Measurements from ENCODE around the gene GIPC2. TPM values are rescaled to one million over a fixed set of nuclear protein-coding genes. Genes with fewer than 3 reads are reported as not detected.

Gene GIPC2
- total and polyA plus RNA-seq, 2 donors (not counting 3 experiments of a cell fraction or from before 2014, with no cell fraction given), result 2.8 to 9.6 TPM

DNA sequence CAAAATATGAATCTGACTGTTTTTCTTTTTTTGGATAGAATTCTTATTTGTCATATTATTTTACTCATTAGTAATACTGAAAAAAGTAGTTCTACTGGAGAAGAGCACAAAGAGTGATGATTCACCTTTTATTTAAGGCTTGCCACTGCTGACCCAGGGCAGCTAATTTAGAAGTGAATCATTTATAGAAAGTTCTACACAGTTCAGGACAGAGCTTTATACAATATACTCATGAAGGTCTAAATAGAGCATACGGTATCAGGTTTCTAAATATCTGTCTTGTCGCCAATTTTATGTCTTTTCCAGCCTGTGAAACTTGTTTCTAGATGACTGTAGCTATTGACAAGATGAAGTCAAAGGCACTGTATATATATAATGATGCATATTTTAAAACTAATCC is 25.0 kb downstream of the GIPC2 start:
- peak overlapping the region; percentile 48 for H3K27ac ChIP-seq (ENCODE audit: insufficient read depth, low read depth, low read length)
- no peak overlapping the region for H3K9ac ChIP-seq (replicated peaks; ENCODE audit: extremely low read depth, insufficient read depth, low read length)
- H3K4me1 ChIP-seq (ENCODE audit: control insufficient read depth, extremely low read depth, insufficient read depth, low read length), result peaks cover 54% of the 10 kb centered on the region
- TF ChIP-seq, protein P1, sequence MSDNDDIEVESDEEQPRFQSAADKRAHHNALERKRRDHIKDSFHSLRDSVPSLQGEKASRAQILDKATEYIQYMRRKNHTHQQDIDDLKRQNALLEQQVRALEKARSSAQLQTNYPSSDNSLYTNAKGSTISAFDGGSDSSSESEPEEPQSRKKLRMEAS (IDR thresholded peaks at IDR 0.05; ENCODE audit: insufficient read depth, insufficient read length), result no peak
- peak; percentile 77 for TF ChIP-seq JUN (IDR thresholded peaks at IDR 0.05; ENCODE audit: borderline replicate concordance, insufficient read depth, insufficient read length, low read depth)
- peak; percentile 93 for TF ChIP-seq FOS (IDR thresholded peaks at IDR 0.05; ENCODE audit: borderline replicate concordance, insufficient read depth, low read length)
- no peak for TF ChIP-seq MYC (IDR thresholded peaks at IDR 0.05; ENCODE audit: low read depth, low read length)
- no peak for TF ChIP-seq GATA2 (IDR thresholded peaks at IDR 0.05; ENCODE audit: insufficient read depth, insufficient read length, low read depth, low read length)
- dilution Hi-C loops (cut with MboI; ENCODE audit: extremely low pct_ligation_motif_present, low sequenced_read_pairs), result no loop called here
- no peaks in the 10 kb centered on the region for H3K27me3 ChIP-seq (ENCODE audit: control insufficient read depth in 2 of 2, insufficient read depth in 2 of 2, low read length in 2 of 2)
- peak overlapping the region; percentile 72 for H3K4me2 ChIP-seq (ENCODE audit: insufficient read depth, low read length)
- POLR2A ChIA-PET, result interaction anchor here (1.1 to 6.2 kb wide), 2 partner anchors 23 to 66 kb away, joined by 3 to 30 read pairs; partner anchors contain the start of gene DNAJB4
- H3K4me3 ChIP-seq (replicated peaks in 1 of 3; ENCODE audit: insufficient read depth in 1 of 3, low read depth in 1 of 3, low read length in 3 of 3), result no peak overlapping the region
- no peaks in the 10 kb centered on the region for H3K36me3 ChIP-seq (ENCODE audit: control insufficient read depth in 2 of 2, extremely low read depth in 1 of 2, insufficient read depth in 2 of 2, low read length in 2 of 2)
- DNase-seq (ENCODE audit: low read depth, low spot score) (peak; percentile 87), FAIRE-seq (peak; percentile 82)
- no peaks in the 10 kb centered on the region for H4K20me1 ChIP-seq (replicated peaks; ENCODE audit: control insufficient read depth, extremely low read depth, insufficient read depth, low read length)
- H2AFZ ChIP-seq (ENCODE audit: low read depth, low read length), result no peak overlapping the region
- H3K9me1 ChIP-seq (replicated peaks; ENCODE audit: control insufficient read depth, extremely low read depth, insufficient read depth, low read length), result no peaks in the 10 kb centered on the region
- BruUV-seq (replicated peaks), result no TSS peak
- CTCF ChIA-PET, result interaction anchor here (0.7 to 1.5 kb wide), 9 partner anchors 10 to 44 kb away, joined by 3 to 7 read pairs (median 4); no protein-coding TSS in a partner anchor
- intact Hi-C loops (cut with micrococcal nuclease), result no loop called here
- H3K9me3 ChIP-seq (replicated peaks; ENCODE audit: control insufficient read depth, insufficient read depth, low read length), result no peaks in the 10 kb centered on the region
- H3K79me2 ChIP-seq (ENCODE audit: control insufficient read depth, insufficient read depth, low read length), result no peaks in the 10 kb centered on the region

DNA sequence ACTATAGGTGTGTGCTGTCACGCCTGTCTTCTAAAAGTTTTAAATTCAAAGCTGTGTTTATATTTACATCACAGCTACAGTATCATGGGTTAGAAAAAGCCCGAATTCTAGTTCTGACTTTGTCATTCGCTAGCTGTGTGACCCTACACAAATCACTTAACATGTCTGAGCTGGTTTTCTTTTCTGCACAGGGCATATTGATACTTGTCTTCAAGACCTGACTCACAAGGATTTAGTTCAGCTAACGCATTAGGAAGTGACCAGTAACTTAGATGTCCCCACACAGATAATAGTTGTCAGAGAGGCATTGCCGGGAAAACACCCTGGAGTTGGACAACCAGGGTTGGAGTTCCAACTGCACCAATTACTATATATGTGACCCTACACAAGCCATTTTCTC is 25.9 kb downstream of the GIPC2 start:
- intact Hi-C loops (cut with micrococcal nuclease), result no loop called here

More for the DNA sequence above, 25.9 kb downstream of the GIPC2 start:
- no peak overlapping the region for H2AFZ ChIP-seq (ENCODE audit: low read depth, low read length)
- H4K20me1 ChIP-seq (replicated peaks; ENCODE audit: control insufficient read depth, extremely low read depth, insufficient read depth, low read length), result no peaks in the 10 kb centered on the region
- no peak overlapping the region for H3K4me3 ChIP-seq (replicated peaks in 1 of 3; ENCODE audit: insufficient read depth in 1 of 3, low read depth in 1 of 3, low read length in 3 of 3)
- BruUV-seq (replicated peaks), result no TSS peak
- H3K4me1 ChIP-seq (ENCODE audit: control insufficient read depth, extremely low read depth, insufficient read depth, low read length), result peaks cover 62% of the 10 kb centered on the region
- no peak for DNase-seq (ENCODE audit: low read depth, low spot score)
- H3K36me3 ChIP-seq (ENCODE audit: control insufficient read depth in 2 of 2, extremely low read depth in 1 of 2, insufficient read depth in 2 of 2, low read length in 2 of 2), result no peaks in the 10 kb centered on the region
- H3K9ac ChIP-seq (replicated peaks; ENCODE audit: extremely low read depth, insufficient read depth, low read length), result peak overlapping the region; percentile 17
- H3K79me2 ChIP-seq (ENCODE audit: control insufficient read depth, insufficient read depth, low read length), result no peaks in the 10 kb centered on the region
- POLR2A ChIA-PET, result interaction anchor here (0.6 to 6.2 kb wide), 2 partner anchors 67 to 388 kb away, joined by 8 to 30 read pairs; partner anchors contain the start of gene DNAJB4
- H3K9me3 ChIP-seq (replicated peaks; ENCODE audit: control insufficient read depth, insufficient read depth, low read length), result no peaks in the 10 kb centered on the region
- TF ChIP-seq GATA2 (IDR thresholded peaks at IDR 0.05; ENCODE audit: insufficient read depth, insufficient read length, low read depth, low read length) (no peak), MYC (IDR thresholded peaks at IDR 0.05; ENCODE audit: low read depth, low read length) (no peak), POLR2A (IDR thresholded peaks at IDR 0.05; ENCODE audit: low read depth, low read length) (no peak), EZH2 (IDR thresholded peaks at IDR 0.05; ENCODE audit: borderline replicate concordance, low read depth, low read length, severe bottlenecking) (no peak), FOS (IDR thresholded peaks at IDR 0.05; ENCODE audit: borderline replicate concordance, insufficient read depth, low read length) (no peak), POLR2AphosphoS5 (IDR thresholded peaks at IDR 0.05; ENCODE audit: insufficient read depth, low read depth, low read length) (no peak), JUN (IDR thresholded peaks at IDR 0.05; ENCODE audit: borderline replicate concordance, insufficient read depth, insufficient read length, low read depth) (no peak)
- TF ChIP-seq, protein P2, sequence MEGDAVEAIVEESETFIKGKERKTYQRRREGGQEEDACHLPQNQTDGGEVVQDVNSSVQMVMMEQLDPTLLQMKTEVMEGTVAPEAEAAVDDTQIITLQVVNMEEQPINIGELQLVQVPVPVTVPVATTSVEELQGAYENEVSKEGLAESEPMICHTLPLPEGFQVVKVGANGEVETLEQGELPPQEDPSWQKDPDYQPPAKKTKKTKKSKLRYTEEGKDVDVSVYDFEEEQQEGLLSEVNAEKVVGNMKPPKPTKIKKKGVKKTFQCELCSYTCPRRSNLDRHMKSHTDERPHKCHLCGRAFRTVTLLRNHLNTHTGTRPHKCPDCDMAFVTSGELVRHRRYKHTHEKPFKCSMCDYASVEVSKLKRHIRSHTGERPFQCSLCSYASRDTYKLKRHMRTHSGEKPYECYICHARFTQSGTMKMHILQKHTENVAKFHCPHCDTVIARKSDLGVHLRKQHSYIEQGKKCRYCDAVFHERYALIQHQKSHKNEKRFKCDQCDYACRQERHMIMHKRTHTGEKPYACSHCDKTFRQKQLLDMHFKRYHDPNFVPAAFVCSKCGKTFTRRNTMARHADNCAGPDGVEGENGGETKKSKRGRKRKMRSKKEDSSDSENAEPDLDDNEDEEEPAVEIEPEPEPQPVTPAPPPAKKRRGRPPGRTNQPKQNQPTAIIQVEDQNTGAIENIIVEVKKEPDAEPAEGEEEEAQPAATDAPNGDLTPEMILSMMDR (IDR thresholded peaks at IDR 0.05; ENCODE audit: extremely low read depth in 1 of 2, insufficient read depth in 1 of 2, low read depth in 1 of 2, low read length in 2 of 2), result no peak
- TF ChIP-seq, protein P1 (IDR thresholded peaks at IDR 0.05; ENCODE audit: insufficient read depth, insufficient read length), result no peak
- FAIRE-seq, result no peak
- CTCF ChIA-PET, result interaction anchor here (1.3 to 2.3 kb wide), 4 partner anchors 10 to 43 kb away, joined by 4 to 7 read pairs (median 5); no protein-coding TSS in a partner anchor
- H3K9me1 ChIP-seq (replicated peaks; ENCODE audit: control insufficient read depth, extremely low read depth, insufficient read depth, low read length), result no peaks in the 10 kb centered on the region
- H3K27ac ChIP-seq (ENCODE audit: insufficient read depth, low read depth, low read length), result peak overlapping the region; percentile 31
- peak overlapping the region; percentile 1 for H3K4me2 ChIP-seq (ENCODE audit: insufficient read depth, low read length)
- H3K27me3 ChIP-seq (ENCODE audit: control insufficient read depth in 2 of 2, insufficient read depth in 2 of 2, low read length in 2 of 2), result no peaks in the 10 kb centered on the region
- dilution Hi-C loops (cut with MboI; ENCODE audit: extremely low pct_ligation_motif_present, low sequenced_read_pairs), result no loop called here
